Mesenchymal stem cell (in vitro differentiated cells and primary cell): ENCODE data around the gene FBXW12.
"Not testable (repeated sequence)": the region's sequence is repeated elsewhere in the genome, so short reads cannot be mapped to it uniquely, and the experiment has no call there.

Source experiments
- DNase-seq: peaks from one replicate; pipeline ENCODE4 v3.0.0-alpha.2; 2013
- H2AFZ ChIP-seq: one replicate; pipeline ENCODE4 v1.6.1; 2013; ENCODE audit warnings: low read depth, mild to moderate bottlenecking, control low read depth, inconsistent platforms, low read length, moderate library complexity
- H2AK5ac ChIP-seq: 2 replicates; pipeline ENCODE4 v1.6.1; 2013; ENCODE audit warnings: low read length, moderate library complexity, mild to moderate bottlenecking, inconsistent platforms; ENCODE audit not compliant: severe bottlenecking
- H2BK120ac ChIP-seq: one replicate; pipeline ENCODE4 v1.6.1; 2013; ENCODE audit warnings: low read depth, mild to moderate bottlenecking, inconsistent platforms, low read length, moderate library complexity
- H2BK12ac ChIP-seq, 2 experiments: one replicate each; pipeline ENCODE4 v1.6.1; 2013; ENCODE audit warnings: inconsistent platforms in 2 of 2, low read length in 2 of 2, mild to moderate bottlenecking in 2 of 2, moderate library complexity in 2 of 2, control low read depth in 1 of 2
- H2BK15ac ChIP-seq: one replicate; pipeline ENCODE4 v1.6.1; 2013; ENCODE audit warnings: mild to moderate bottlenecking, low read depth, inconsistent platforms; ENCODE audit not compliant: poor library complexity, severe bottlenecking
- H2BK5ac ChIP-seq: 2 replicates; pipeline ENCODE4 v1.6.1; 2013; ENCODE audit warnings: low read depth, mild to moderate bottlenecking, low read length, control low read depth, inconsistent platforms; ENCODE audit not compliant: poor library complexity, severe bottlenecking
- H3K14ac ChIP-seq, 2 experiments: one replicate each; pipeline ENCODE4 v1.6.1; 2013; ENCODE audit warnings: inconsistent platforms in 2 of 2, low read length in 2 of 2, control low read depth in 1 of 2, mild to moderate bottlenecking in 1 of 2, moderate library complexity in 1 of 2
- H3K18ac ChIP-seq, 2 experiments: one replicate each; pipeline ENCODE4 v1.6.1; 2013; ENCODE audit warnings: inconsistent platforms in 2 of 2, low read length in 2 of 2, control low read depth in 1 of 2, low read depth in 1 of 2, mild to moderate bottlenecking in 1 of 2
- H3K23ac ChIP-seq, 2 experiments: one replicate each; pipeline ENCODE4 v1.6.1; 2013; ENCODE audit warnings: inconsistent platforms in 2 of 2, low read length in 2 of 2, mild to moderate bottlenecking in 2 of 2, moderate library complexity in 2 of 2, control low read depth in 1 of 2
- H3K27ac ChIP-seq: 2 replicates; pipeline ENCODE4 v1.5.1; 2013; ENCODE audit warnings: mild to moderate bottlenecking, moderate library complexity, low read length, control low read depth, inconsistent platforms; ENCODE audit not compliant: poor library complexity, severe bottlenecking
- H3K27me3 ChIP-seq, 2 experiments: 2 replicates each; pipeline versions ENCODE4 v1.6.1 to v1.7.0; 2013; ENCODE audit warnings: low read length in 2 of 2, mild to moderate bottlenecking in 2 of 2, moderate library complexity in 2 of 2, control low read depth in 1 of 2, inconsistent platforms in 1 of 2; ENCODE audit not compliant: control insufficient read depth in 1 of 2, insufficient read depth in 1 of 2
- H3K36me3 ChIP-seq, 2 experiments: 2 replicates each; pipeline versions ENCODE4 v1.6.1 to v1.7.0; 2013; ENCODE audit warnings: low read length in 2 of 2, control low read depth in 1 of 2, inconsistent platforms in 1 of 2, low read depth in 1 of 2, mild to moderate bottlenecking in 1 of 2; ENCODE audit not compliant: insufficient read depth in 2 of 2, control insufficient read depth in 1 of 2
- H3K4ac ChIP-seq, 2 experiments: one replicate each; pipeline ENCODE4 v1.6.1; 2013; ENCODE audit warnings: inconsistent platforms in 2 of 2, low read length in 2 of 2, mild to moderate bottlenecking in 2 of 2, moderate library complexity in 2 of 2, control low read depth in 1 of 2, low read depth in 1 of 2
- H3K4me1 ChIP-seq: 2 replicates; pipeline ENCODE4 v1.6.1; 2013; ENCODE audit warnings: low read depth, low read length, control low read depth; ENCODE audit not compliant: control insufficient read depth, insufficient read depth
- H3K4me2 ChIP-seq: 2 replicates; pipeline ENCODE4 v1.6.1; 2013; ENCODE audit warnings: low read length, mild to moderate bottlenecking, inconsistent platforms; ENCODE audit not compliant: poor library complexity, severe bottlenecking
- H3K4me3 ChIP-seq, 2 experiments: 2 replicates each; pipeline versions ENCODE4 v1.5.1 to v1.7.0; 2013; ENCODE audit warnings: low read length in 2 of 2, mild to moderate bottlenecking in 2 of 2, control low read depth in 1 of 2, low read depth in 1 of 2; ENCODE audit not compliant: insufficient read depth in 1 of 2
- H3K79me1 ChIP-seq: replicated peaks from 2 replicates; pipeline ENCODE4 v1.6.1; 2013; ENCODE audit warnings: mild to moderate bottlenecking, control low read depth, low read length, inconsistent platforms; ENCODE audit not compliant: poor library complexity, severe bottlenecking
- H3K9ac ChIP-seq: 2 replicates; pipeline ENCODE4 v1.7.0; 2013; ENCODE audit warnings: mild to moderate bottlenecking, low read length, moderate library complexity
- H3K9me3 ChIP-seq: 2 replicates; pipeline ENCODE4 v1.7.0; 2013; ENCODE audit warnings: mild to moderate bottlenecking, low read length; ENCODE audit not compliant: control insufficient read depth
- H4K8ac ChIP-seq: one replicate; pipeline ENCODE4 v1.6.1; 2013; ENCODE audit warnings: inconsistent platforms, mild to moderate bottlenecking, low read length, moderate library complexity
- H4K91ac ChIP-seq: one replicate; pipeline ENCODE4 v1.6.1; 2013; ENCODE audit warnings: mild to moderate bottlenecking, low read length, inconsistent platforms
- WGBS: methylation state at CpG from one replicate; pipeline ENCODE4 v1.1.7; 2013; ENCODE audit warnings: mixed read lengths; 5-methylcytosine and 5-hydroxymethylcytosine counted together

FBXW12 gene

DNA sequence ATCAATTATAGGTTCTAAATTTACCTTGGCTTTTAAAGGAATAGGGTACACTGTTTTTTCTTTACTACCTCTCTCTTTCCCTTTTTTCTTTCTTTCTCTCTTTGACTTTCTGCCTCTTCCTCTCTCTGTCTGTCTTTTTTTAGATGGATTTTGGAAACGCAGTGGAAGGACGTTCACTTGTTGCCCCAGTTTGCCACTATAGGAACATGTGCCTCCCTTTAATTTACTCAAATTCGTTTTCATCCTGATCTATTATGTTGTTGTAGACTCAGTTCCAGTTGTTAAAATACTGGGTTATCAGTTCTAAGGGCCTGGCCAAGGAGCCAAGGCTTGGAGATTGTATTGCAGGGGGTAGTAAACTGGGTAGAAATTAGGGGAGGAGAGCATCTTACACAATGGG is 37.4 kb upstream of the FBXW12 start:
- Histone ChIP-seq H3K27ac (no peak overlapping the region), H3K4me3 (no peak overlapping the region), H2BK15ac (no peak overlapping the region), H2AK5ac (no peak overlapping the region), H3K4me2 (no peak overlapping the region), H2BK5ac (no peak overlapping the region), H3K18ac (no peak overlapping the region), H4K91ac (no peak overlapping the region), H3K4me1 (no peaks in the 10 kb centered on the region), H2BK12ac (no peak overlapping the region), H2AFZ (no peak overlapping the region), H2BK120ac (no peak overlapping the region), H3K9me3 (no peaks in the 10 kb centered on the region), H3K14ac (no peak overlapping the region), H4K8ac (no peak overlapping the region), H3K36me3 (no peaks in the 10 kb centered on the region), H3K27me3 (peaks cover 28% of the 10 kb centered on the region in 2 experiments), H3K79me1 (no peaks in the 10 kb centered on the region), H3K9ac (no peak overlapping the region), H3K23ac (no peak overlapping the region), H3K4ac (no peak overlapping the region)
- DNase-seq, result no peak
- WGBS, result 100% methylated on average over 1 of the region's 3 CpGs

DNA sequence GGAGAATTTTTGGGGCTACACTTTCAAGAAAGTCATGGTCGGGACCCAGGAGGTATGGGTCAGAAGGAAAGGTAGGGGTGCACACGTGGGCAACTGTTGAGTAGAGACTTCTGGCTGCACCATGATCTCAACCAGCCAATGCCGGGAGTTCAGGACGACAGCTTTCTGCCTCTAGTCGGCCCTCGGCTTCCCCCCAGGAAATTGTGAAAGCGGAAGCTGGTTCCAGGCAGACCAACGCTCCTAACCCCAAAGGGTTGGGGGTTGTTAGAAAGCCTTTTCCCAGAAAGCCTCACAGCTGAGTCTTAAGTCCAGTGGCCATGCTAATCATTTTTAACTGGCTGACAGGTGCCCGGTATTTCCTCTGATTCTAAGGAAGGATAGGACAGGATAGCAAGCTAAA is 36.7 kb upstream of the FBXW12 start:
- not testable (repeated sequence) for H3K9ac ChIP-seq, H3K4me3 ChIP-seq, H3K27ac ChIP-seq, H2BK5ac ChIP-seq, H4K8ac ChIP-seq, H3K14ac ChIP-seq, DNase-seq, H2AK5ac ChIP-seq, H3K79me1 ChIP-seq, H2BK12ac ChIP-seq, H3K36me3 ChIP-seq, H2BK15ac ChIP-seq, H3K4ac ChIP-seq, H2AFZ ChIP-seq, H3K4me1 ChIP-seq, H3K4me2 ChIP-seq, H3K23ac ChIP-seq, H3K9me3 ChIP-seq, H2BK120ac ChIP-seq, H4K91ac ChIP-seq, H3K18ac ChIP-seq
- peaks cover 28% of the 10 kb centered on the region in 2 experiments for H3K27me3 ChIP-seq
- 91% methylated on average over 9 of the region's 9 CpGs for WGBS

GRCh38 chr3:48337536-48337935 is 34.5 kb upstream of the FBXW12 start:
- H4K91ac ChIP-seq, H4K8ac ChIP-seq: not testable (repeated sequence)

DNA sequence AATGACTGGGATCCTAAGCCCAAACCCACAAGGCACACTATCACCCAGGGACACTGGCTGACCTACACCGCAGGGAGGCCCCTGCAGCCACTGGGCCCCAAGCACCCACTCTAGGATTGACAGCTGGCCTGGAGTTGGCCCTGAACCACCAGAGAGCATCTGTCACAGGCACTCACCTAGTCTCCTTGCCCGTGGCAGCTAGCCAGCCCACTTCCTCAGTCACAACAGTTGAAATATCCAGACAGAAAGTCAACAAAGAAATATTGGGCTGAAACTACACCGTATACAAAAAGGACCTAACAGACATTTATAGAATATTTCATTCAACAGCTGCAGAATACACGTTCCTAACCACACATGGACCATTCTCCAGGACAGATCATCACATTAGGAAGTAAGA is 33.4 kb upstream of the FBXW12 start:
- Histone ChIP-seq H3K36me3 (no peaks in the 10 kb centered on the region), H2BK12ac (no peak overlapping the region), H2AFZ (no peak overlapping the region), H3K4me2 (no peak overlapping the region), H2BK5ac (no peak overlapping the region), H4K8ac (no peak overlapping the region), H2BK15ac (no peak overlapping the region), H3K79me1 (no peaks in the 10 kb centered on the region), H3K4me3 (no peak overlapping the region), H3K14ac (no peak overlapping the region), H3K4ac (no peak overlapping the region), H2AK5ac (no peak overlapping the region), H3K9ac (no peak overlapping the region), H2BK120ac (no peak overlapping the region), H3K18ac (no peak overlapping the region), H3K27me3 (peaks cover 12 to 19% of the 10 kb centered on the region in 2 experiments), H3K27ac (no peak overlapping the region), H3K23ac (no peak overlapping the region), H4K91ac (no peak overlapping the region), H3K9me3 (no peaks in the 10 kb centered on the region), H3K4me1 (no peaks in the 10 kb centered on the region)
- DNase-seq, result no peak
- 92% methylated on average over 4 of the region's 4 CpGs for WGBS

More at GRCh38 chr3:48337536-48337935, 34.5 kb upstream of the FBXW12 start:
- H3K27ac ChIP-seq, H3K23ac ChIP-seq, H2BK5ac ChIP-seq, H2BK12ac ChIP-seq, H2BK120ac ChIP-seq, H3K36me3 ChIP-seq, H3K4me2 ChIP-seq, H3K14ac ChIP-seq, H3K4me3 ChIP-seq, H3K79me1 ChIP-seq, H2AK5ac ChIP-seq, H2AFZ ChIP-seq, H3K4ac ChIP-seq, H3K9ac ChIP-seq, H2BK15ac ChIP-seq, H3K4me1 ChIP-seq, H3K9me3 ChIP-seq, DNase-seq, H3K18ac ChIP-seq: not testable (repeated sequence)
- WGBS, result 91% methylated on average over 2 of the region's 5 CpGs
- H3K27me3 ChIP-seq, result peaks cover 18 to 28% of the 10 kb centered on the region in 2 experiments
